ENCODE results near the gene SYDE2.

The SYDE2 gene

GRCh38 chr1:85240643-85241042, 39.8 kb upstream of the SYDE2 start:
- TF ChIP-seq, protein P1, sequence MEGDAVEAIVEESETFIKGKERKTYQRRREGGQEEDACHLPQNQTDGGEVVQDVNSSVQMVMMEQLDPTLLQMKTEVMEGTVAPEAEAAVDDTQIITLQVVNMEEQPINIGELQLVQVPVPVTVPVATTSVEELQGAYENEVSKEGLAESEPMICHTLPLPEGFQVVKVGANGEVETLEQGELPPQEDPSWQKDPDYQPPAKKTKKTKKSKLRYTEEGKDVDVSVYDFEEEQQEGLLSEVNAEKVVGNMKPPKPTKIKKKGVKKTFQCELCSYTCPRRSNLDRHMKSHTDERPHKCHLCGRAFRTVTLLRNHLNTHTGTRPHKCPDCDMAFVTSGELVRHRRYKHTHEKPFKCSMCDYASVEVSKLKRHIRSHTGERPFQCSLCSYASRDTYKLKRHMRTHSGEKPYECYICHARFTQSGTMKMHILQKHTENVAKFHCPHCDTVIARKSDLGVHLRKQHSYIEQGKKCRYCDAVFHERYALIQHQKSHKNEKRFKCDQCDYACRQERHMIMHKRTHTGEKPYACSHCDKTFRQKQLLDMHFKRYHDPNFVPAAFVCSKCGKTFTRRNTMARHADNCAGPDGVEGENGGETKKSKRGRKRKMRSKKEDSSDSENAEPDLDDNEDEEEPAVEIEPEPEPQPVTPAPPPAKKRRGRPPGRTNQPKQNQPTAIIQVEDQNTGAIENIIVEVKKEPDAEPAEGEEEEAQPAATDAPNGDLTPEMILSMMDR (conservative IDR thresholded peaks at IDR 0.05; ENCODE audit: low read depth, low read length): no peak
- H3K4me3 ChIP-seq (ENCODE audit: low read length): no peak overlapping the region
- no peak for DNase-seq (ENCODE audit: low read depth)

DNA sequence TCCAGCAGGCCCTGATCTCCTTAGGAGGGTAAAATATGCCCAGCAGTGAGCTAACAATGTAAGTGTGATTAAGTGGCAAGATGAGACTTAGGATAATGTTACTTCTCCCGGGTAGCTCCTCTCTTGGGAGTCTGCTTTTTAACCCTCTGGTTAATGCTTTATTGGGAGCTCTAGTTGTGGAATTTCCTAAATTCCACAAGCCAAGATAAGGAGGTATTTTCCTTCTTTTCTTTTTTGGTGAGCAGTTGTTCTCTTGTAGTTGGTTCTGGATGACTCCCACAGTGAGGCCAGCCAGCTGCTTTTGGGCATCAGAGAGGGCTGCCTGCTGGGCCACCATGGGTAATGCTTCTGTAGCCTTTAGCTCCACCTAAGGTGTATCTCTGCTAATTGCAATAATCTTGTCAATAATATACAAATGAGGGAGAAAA, 39.4 kb upstream of the SYDE2 start:
- no peak for DNase-seq (ENCODE audit: low read depth)

DNA sequence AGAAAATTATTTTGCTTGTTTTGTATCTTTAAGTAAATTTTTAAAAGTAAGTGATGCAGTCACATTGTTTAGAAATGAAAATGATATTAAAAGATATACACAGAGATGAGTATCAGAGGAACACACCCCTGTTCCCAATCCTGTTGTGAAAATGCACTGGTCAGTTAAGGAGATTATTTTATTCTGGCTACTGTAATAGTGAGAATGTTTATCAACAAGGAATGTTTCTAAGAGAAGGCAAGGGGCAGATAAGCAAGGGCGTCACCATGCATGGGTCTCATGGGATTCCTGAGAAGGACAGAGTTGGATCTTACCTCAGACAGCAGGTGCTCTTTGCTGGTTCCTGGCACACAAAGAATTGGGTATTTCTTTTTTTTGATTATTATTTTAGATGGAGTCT, 36.8 kb upstream of the SYDE2 start:
- H3K4me3 ChIP-seq (ENCODE audit: low read length): no peak overlapping the region
- TF ChIP-seq, protein P1 (conservative IDR thresholded peaks at IDR 0.05; ENCODE audit: low read depth, low read length): no peak
- DNase-seq (ENCODE audit: low read depth): no peak

More for the DNA sequence above, 39.4 kb upstream of the SYDE2 start:
- TF ChIP-seq, protein P1 (conservative IDR thresholded peaks at IDR 0.05; ENCODE audit: low read depth, low read length): no peak
- no peak overlapping the region for H3K4me3 ChIP-seq (ENCODE audit: low read length)

DNA sequence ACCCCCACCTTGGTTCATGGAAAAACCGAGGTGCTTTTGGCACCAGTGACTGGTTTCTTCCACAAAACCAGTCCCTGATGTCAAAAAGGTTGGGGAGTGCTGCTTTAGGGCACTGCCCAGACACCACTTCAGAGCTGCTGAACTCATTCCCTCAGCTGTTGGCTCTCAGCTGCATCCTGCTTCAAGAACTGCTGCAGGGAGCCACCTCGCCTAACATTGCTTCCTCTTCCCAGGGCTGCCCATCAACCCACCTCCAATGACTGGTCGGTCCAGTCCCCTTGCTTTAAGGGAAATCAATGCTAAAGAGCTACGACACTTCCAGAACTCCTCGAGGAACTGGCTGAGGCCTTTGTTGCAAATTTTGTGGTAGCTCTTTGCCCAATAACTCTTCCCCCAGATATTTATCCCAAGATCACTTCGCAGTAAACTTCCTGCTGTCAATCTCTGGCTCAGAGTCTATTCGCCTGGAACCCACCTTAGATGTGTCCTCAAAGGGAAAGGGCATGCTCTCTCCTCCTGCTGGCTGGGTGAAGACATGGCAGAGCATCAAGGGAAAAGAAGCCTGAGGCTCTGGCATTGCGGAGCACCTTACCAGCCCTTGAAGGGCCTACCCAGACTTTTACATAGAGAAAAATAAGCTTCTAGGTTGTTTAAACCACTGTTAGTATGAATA, 29.6 kb upstream of the SYDE2 start:
- TF ChIP-seq, protein P1 (conservative IDR thresholded peaks at IDR 0.05; ENCODE audit: low read depth, low read length): peak; percentile 52
- DNase-seq (ENCODE audit: low read depth): no peak

DNA sequence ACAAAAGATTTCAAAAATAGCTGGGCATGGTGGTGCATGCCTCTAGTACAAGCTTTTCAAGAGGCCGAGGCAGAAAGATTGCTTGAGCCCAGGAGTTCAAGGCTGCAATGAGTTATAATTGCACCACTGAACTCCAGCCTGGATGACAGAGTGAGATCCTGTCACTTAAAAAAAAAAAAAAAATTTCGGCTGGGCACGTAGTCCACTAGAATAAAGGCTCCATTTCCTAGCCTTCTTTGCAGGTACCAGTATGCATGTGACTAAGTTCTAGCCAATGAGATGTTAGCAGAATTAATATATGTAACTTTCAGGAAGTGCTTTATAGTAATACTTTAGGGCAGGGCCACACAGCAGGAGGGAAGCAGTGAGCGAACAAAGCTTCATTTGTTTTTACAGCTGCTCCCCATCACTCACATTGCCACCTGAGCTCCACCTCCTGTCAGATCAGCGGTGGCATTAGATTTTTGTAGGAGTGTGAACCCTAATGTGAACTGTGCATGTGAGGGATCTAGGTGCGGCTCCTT, 28.8 kb upstream of the SYDE2 start:
- no peak overlapping the region for H3K4me3 ChIP-seq (ENCODE audit: low read length)
- TF ChIP-seq, protein P1 (conservative IDR thresholded peaks at IDR 0.05; ENCODE audit: low read depth, low read length): no peak
- no peak for DNase-seq (ENCODE audit: low read depth)

More for the DNA sequence above, 29.6 kb upstream of the SYDE2 start:
- H3K4me3 ChIP-seq (ENCODE audit: low read length): no peak overlapping the region

DNA sequence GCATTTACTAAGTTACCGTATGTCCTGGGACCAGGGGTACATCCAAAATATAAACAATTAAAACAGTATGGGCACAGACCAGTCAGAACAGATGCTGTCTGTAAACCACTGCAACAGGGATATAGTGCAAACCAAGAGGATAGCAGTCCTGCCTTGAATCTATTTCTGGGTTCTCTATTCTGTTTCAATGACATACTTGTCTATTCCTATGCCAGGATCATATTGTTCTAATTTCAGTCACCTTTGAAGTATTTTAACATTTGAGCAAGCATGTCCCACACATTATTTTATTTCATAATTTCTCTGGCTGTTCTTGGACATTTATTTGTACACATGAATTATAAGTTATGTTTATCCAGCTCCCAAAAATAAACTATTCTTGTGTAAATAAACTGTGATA, 28.2 kb upstream of the SYDE2 start:
- H3K4me3 ChIP-seq (ENCODE audit: low read length): no peak overlapping the region
- TF ChIP-seq, protein P1 (conservative IDR thresholded peaks at IDR 0.05; ENCODE audit: low read depth, low read length): no peak
- DNase-seq (ENCODE audit: low read depth): no peak
